Astrocyte (in vitro differentiated cells and primary cell): ENCODE results near the gene STUB1. TPM values are rescaled to one million over a fixed set of nuclear protein-coding genes. Genes with fewer than 3 reads are reported as not detected.

Source experiments
- DNase-seq: peaks from one replicate; pipeline ENCODE4 v3.0.0-alpha.2; 2010; ENCODE audit warnings: low read depth
- FAIRE-seq: peaks from 2 replicates; lab custom pipeline; 2011; peaks lifted over from hg19 to GRCh38; lab: Jason Lieb, UNC
- H2AFZ ChIP-seq: 2 replicates; pipeline ENCODE4 v1.6.0; 2012; ENCODE audit warnings: low read depth, low read length, inconsistent platforms
- H3K27ac ChIP-seq: 2 replicates; pipeline ENCODE4 v1.5.1; 2011; ENCODE audit warnings: low read depth, low read length, inconsistent platforms
- H3K27me3 ChIP-seq: 2 replicates; pipeline ENCODE4 v1.6.0; 2011; ENCODE audit warnings: low read length, inconsistent platforms; ENCODE audit not compliant: insufficient read depth
- H3K36me3 ChIP-seq: 2 replicates; pipeline ENCODE4 v1.5.1; 2011; ENCODE audit warnings: low read length, inconsistent platforms; ENCODE audit not compliant: insufficient read depth
- H3K4me1 ChIP-seq: 2 replicates; pipeline ENCODE4 v1.5.1; 2011; ENCODE audit warnings: low read length, inconsistent platforms; ENCODE audit not compliant: insufficient read depth
- H3K4me2 ChIP-seq: 2 replicates; pipeline ENCODE4 v1.6.0; 2012; ENCODE audit warnings: low read length, inconsistent platforms
- H3K4me3 ChIP-seq: 2 replicates; pipeline ENCODE4 v1.5.1; 2011; ENCODE audit warnings: low read depth, mild to moderate bottlenecking, low read length, inconsistent platforms; ENCODE audit not compliant: insufficient read depth
- H3K79me2 ChIP-seq: 2 replicates; pipeline ENCODE4 v1.6.0; 2012; ENCODE audit warnings: mild to moderate bottlenecking, low read length, inconsistent platforms; ENCODE audit not compliant: insufficient read depth
- H3K9ac ChIP-seq: 2 replicates; pipeline ENCODE4 v1.6.0; 2012; ENCODE audit warnings: mild to moderate bottlenecking, low read length, inconsistent platforms
- H3K9me3 ChIP-seq: 2 replicates; pipeline ENCODE4 v1.5.1; 2012; ENCODE audit warnings: low read depth, mild to moderate bottlenecking, low read length, inconsistent platforms; ENCODE audit not compliant: insufficient read depth
- H4K20me1 ChIP-seq: 2 replicates; pipeline ENCODE4 v1.6.0; 2012; ENCODE audit warnings: low read length, inconsistent platforms; ENCODE audit not compliant: insufficient read depth
- H3K27ac Mint-ChIP-seq: one replicate; pipeline ENCODE4 v1.8.0; 2021; ENCODE audit warnings: mild to moderate bottlenecking, mixed read lengths; ENCODE audit not compliant: unreplicated experiment
- H3K27me3 Mint-ChIP-seq: one replicate; pipeline ENCODE4 v1.8.0; 2021; ENCODE audit warnings: low read depth, mixed read lengths; ENCODE audit not compliant: unreplicated experiment
- H3K36me3 Mint-ChIP-seq: one replicate; pipeline ENCODE4 v1.8.0; 2021; ENCODE audit warnings: low read depth, mixed read lengths; ENCODE audit not compliant: unreplicated experiment
- H3K4me1 Mint-ChIP-seq: one replicate; pipeline ENCODE4 v1.8.0; 2021; ENCODE audit warnings: low read depth, mixed read lengths; ENCODE audit not compliant: unreplicated experiment
- H3K4me3 Mint-ChIP-seq: one replicate; pipeline ENCODE4 v1.8.0; 2021; ENCODE audit warnings: mild to moderate bottlenecking, moderate library complexity, mixed read lengths; ENCODE audit not compliant: unreplicated experiment
- H3K9me3 Mint-ChIP-seq: one replicate; pipeline ENCODE4 v1.8.0; 2021; ENCODE audit warnings: mild to moderate bottlenecking, mixed read lengths; ENCODE audit not compliant: unreplicated experiment
- EZH2 ChIP-seq: IDR thresholded peaks from 2 replicates; pipeline ENCODE4 v1.6.1; 2012; ENCODE audit warnings: mild to moderate bottlenecking, low read length, inconsistent platforms; ENCODE audit not compliant: insufficient read depth
- total RNA-seq: library from RNA; stranded (reverse); gene quantifications from 2 replicates; pipeline ENCODE4 v1.2.1, GENCODE V29; 2021
- TF ChIP-seq, protein P1 (sequence below): IDR thresholded peaks from 2 replicates; pipeline ENCODE4 v1.5.1; 2011; ENCODE audit warnings: low read depth, mild to moderate bottlenecking, inconsistent platforms, low read length, moderate library complexity; ENCODE audit not compliant: insufficient read depth

Gene STUB1
- total RNA-seq, 1 donor from 2014 or later = 140 TPM

DNA sequence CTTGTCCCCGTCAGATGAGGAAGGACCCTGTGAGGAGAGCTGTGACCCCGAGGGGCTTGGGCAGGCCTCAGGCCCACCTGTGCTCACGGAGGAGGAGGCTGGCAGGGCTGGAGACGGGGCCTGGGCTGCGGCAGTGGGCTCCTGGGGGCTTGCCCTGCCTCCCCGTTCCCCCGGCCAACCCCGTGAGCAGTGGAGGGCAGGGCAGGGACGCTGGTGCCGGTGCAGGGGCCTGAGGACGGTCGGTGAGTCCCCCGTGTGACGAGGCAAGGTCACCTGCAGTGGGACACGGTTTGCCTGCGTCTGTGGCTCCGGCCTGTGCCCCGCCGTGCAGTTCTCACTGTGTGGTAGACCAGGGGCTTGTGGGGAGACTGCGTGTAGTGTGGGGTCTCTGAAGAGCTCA, 20.6 kb upstream of the STUB1 start:
- Mint-ChIP-seq H3K4me1 (no peaks in the 10 kb centered on the region), H3K27me3 (no peaks in the 10 kb centered on the region), H3K36me3 (peaks cover 2% of the 10 kb centered on the region), H3K9me3 (no peaks in the 10 kb centered on the region), H3K4me3 (no peak overlapping the region), H3K27ac (no peak overlapping the region)
- DNase-seq = no peak
- H2AFZ ChIP-seq = no peak overlapping the region
- no peaks in the 10 kb centered on the region for H3K9me3 ChIP-seq
- H3K4me1 ChIP-seq = no peaks in the 10 kb centered on the region
- H3K36me3 ChIP-seq = no peaks in the 10 kb centered on the region
- no peak overlapping the region for H3K4me3 ChIP-seq
- H3K79me2 ChIP-seq = no peaks in the 10 kb centered on the region
- TF ChIP-seq EZH2 = no peak
- TF ChIP-seq, protein P1, sequence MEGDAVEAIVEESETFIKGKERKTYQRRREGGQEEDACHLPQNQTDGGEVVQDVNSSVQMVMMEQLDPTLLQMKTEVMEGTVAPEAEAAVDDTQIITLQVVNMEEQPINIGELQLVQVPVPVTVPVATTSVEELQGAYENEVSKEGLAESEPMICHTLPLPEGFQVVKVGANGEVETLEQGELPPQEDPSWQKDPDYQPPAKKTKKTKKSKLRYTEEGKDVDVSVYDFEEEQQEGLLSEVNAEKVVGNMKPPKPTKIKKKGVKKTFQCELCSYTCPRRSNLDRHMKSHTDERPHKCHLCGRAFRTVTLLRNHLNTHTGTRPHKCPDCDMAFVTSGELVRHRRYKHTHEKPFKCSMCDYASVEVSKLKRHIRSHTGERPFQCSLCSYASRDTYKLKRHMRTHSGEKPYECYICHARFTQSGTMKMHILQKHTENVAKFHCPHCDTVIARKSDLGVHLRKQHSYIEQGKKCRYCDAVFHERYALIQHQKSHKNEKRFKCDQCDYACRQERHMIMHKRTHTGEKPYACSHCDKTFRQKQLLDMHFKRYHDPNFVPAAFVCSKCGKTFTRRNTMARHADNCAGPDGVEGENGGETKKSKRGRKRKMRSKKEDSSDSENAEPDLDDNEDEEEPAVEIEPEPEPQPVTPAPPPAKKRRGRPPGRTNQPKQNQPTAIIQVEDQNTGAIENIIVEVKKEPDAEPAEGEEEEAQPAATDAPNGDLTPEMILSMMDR = no peak
- H3K9ac ChIP-seq = no peak overlapping the region
- no peaks in the 10 kb centered on the region for H3K27me3 ChIP-seq
- no peak overlapping the region for H3K4me2 ChIP-seq
- no peaks in the 10 kb centered on the region for H4K20me1 ChIP-seq
- no peak overlapping the region for H3K27ac ChIP-seq
- no peak for FAIRE-seq

GRCh38 chr16:660132-660458, 20.1 kb upstream of the STUB1 start:
- no peak for FAIRE-seq
- no peak overlapping the region for H3K4me3 ChIP-seq
- H3K4me2 ChIP-seq = no peak overlapping the region
- Mint-ChIP-seq H3K27ac (no peak overlapping the region), H3K9me3 (no peaks in the 10 kb centered on the region), H3K27me3 (no peaks in the 10 kb centered on the region), H3K36me3 (peaks cover 2% of the 10 kb centered on the region), H3K4me3 (no peak overlapping the region), H3K4me1 (no peaks in the 10 kb centered on the region)
- H2AFZ ChIP-seq = peak overlapping the region; percentile 47
- TF ChIP-seq, protein P1 = no peak
- no peak for TF ChIP-seq EZH2
- no peaks in the 10 kb centered on the region for H3K79me2 ChIP-seq
- H3K9me3 ChIP-seq = no peaks in the 10 kb centered on the region
- no peak for DNase-seq
- no peaks in the 10 kb centered on the region for H3K27me3 ChIP-seq
- H3K4me1 ChIP-seq = no peaks in the 10 kb centered on the region
- H3K9ac ChIP-seq = no peak overlapping the region
- H3K27ac ChIP-seq = no peak overlapping the region
- no peaks in the 10 kb centered on the region for H4K20me1 ChIP-seq
- H3K36me3 ChIP-seq = no peaks in the 10 kb centered on the region

GRCh38 chr16:660459-661183, 19.6 kb upstream of the STUB1 start:
- Histone ChIP-seq H3K4me3 (no peak overlapping the region), H3K4me2 (peak overlapping the region; percentile 44), H3K4me1 (no peaks in the 10 kb centered on the region), H2AFZ (peak overlapping the region; percentile 47), H3K9me3 (no peaks in the 10 kb centered on the region), H3K27ac (no peak overlapping the region), H3K79me2 (no peaks in the 10 kb centered on the region), H3K9ac (no peak overlapping the region), H3K36me3 (no peaks in the 10 kb centered on the region), H4K20me1 (no peaks in the 10 kb centered on the region), H3K27me3 (no peaks in the 10 kb centered on the region)
- H3K4me3 Mint-ChIP-seq = no peak overlapping the region
- FAIRE-seq (no peak), DNase-seq (peak; percentile 32)
- H3K9me3 Mint-ChIP-seq = no peaks in the 10 kb centered on the region
- TF ChIP-seq EZH2 = no peak
- TF ChIP-seq, protein P1 = peak; percentile 2
- H3K27ac Mint-ChIP-seq = no peak overlapping the region
- peaks cover 2% of the 10 kb centered on the region for H3K36me3 Mint-ChIP-seq
- H3K27me3 Mint-ChIP-seq = no peaks in the 10 kb centered on the region
- no peaks in the 10 kb centered on the region for H3K4me1 Mint-ChIP-seq
